ENCODE data around the gene FGFBP1. TPM values are rescaled to one million over a fixed set of nuclear protein-coding genes. Genes with fewer than 3 reads are reported as not detected.

The FGFBP1 gene
- total RNA-seq, 3 donors from 2014 or later (not counting 1 experiment from before 2014, with no cell fraction given), result not detected

GRCh38 chr4:15912236-15912635, 26.3 kb downstream of the FGFBP1 start:
- H3K27ac Mint-ChIP-seq, result peak overlapping the region in 1 of 2 donors; percentile 68
- Histone ChIP-seq H3K27ac (ENCODE audit: low read length) (no peak overlapping the region), H3K9me3 (ENCODE audit: control insufficient read depth, insufficient read depth, low read length) (no peaks in the 10 kb centered on the region), H3K4me1 (ENCODE audit: control insufficient read depth, insufficient read depth, low read length) (peaks cover 10% of the 10 kb centered on the region), H3K4me3 (ENCODE audit: low read length) (no peak overlapping the region), H3K27me3 (ENCODE audit: control insufficient read depth, insufficient read depth, low read length) (no peaks in the 10 kb centered on the region), H3K36me3 (ENCODE audit: control insufficient read depth, insufficient read depth, low read length) (no peaks in the 10 kb centered on the region)
- H3K27me3 Mint-ChIP-seq (ENCODE audit: low read depth in 2 of 2), result peaks cover 0 to 4% of the 10 kb centered on the region in 2 donors
- intact Hi-C loops (cut with micrococcal nuclease), result no loop called here
- H3K36me3 Mint-ChIP-seq, result no peaks in the 10 kb centered on the region
- WGBS (ENCODE audit: insufficient coverage), result 32% methylated on average over 6 of the region's 7 CpGs
- H3K4me3 Mint-ChIP-seq, result peak overlapping the region; percentile 33
- ATAC-seq (peak; percentile 53 to 81 (median 67)), DNase-seq (no peak)
- H3K4me1 Mint-ChIP-seq, result peaks cover 27 to 44% of the 10 kb centered on the region in 2 donors
- H3K9me3 Mint-ChIP-seq, result no peaks in the 10 kb centered on the region
- no peak for TF ChIP-seq CTCF (IDR thresholded peaks at IDR 0.05)

- Mint-ChIP-seq H3K4me3 (no peak overlapping the region), H3K9me3 (no peaks in the 10 kb centered on the region), H3K27me3 (ENCODE audit: low read depth in 2 of 2) (peaks cover 0 to 4% of the 10 kb centered on the region in 2 donors), H3K27ac (no peak overlapping the region), H3K36me3 (no peaks in the 10 kb centered on the region), H3K4me1 (peaks cover 23 to 43% of the 10 kb centered on the region in 2 donors)
- no peaks in the 10 kb centered on the region for H3K27me3 ChIP-seq (ENCODE audit: control insufficient read depth, insufficient read depth, low read length)
- intact Hi-C loops (cut with micrococcal nuclease), result no loop called here
- H3K4me1 ChIP-seq (ENCODE audit: control insufficient read depth, insufficient read depth, low read length), result peaks cover 10% of the 10 kb centered on the region
- TF ChIP-seq CTCF (IDR thresholded peaks at IDR 0.05), result no peak
- H3K4me3 ChIP-seq (ENCODE audit: low read length), result no peak overlapping the region
- ATAC-seq (no peak), DNase-seq (no peak)
- WGBS (ENCODE audit: insufficient coverage), result 91% methylated on average over 6 of the region's 6 CpGs
- no peak overlapping the region for H3K27ac ChIP-seq (ENCODE audit: low read length)
- no peaks in the 10 kb centered on the region for H3K36me3 ChIP-seq (ENCODE audit: control insufficient read depth, insufficient read depth, low read length)
- H3K9me3 ChIP-seq (ENCODE audit: control insufficient read depth, insufficient read depth, low read length), result no peaks in the 10 kb centered on the region
These were observed 28.2 kb downstream of the FGFBP1 start for GRCh38 chr4:15910155-15910940.

GRCh38 chr4:15907430-15907829, 31.1 kb downstream of the FGFBP1 start:
- WGBS (ENCODE audit: insufficient coverage), result 86% methylated on average over 1 of the region's 1 CpG
- Histone ChIP-seq H3K4me1 (ENCODE audit: control insufficient read depth, insufficient read depth, low read length) (peaks cover 10% of the 10 kb centered on the region), H3K4me3 (ENCODE audit: low read length) (no peak overlapping the region), H3K27me3 (ENCODE audit: control insufficient read depth, insufficient read depth, low read length) (no peaks in the 10 kb centered on the region), H3K36me3 (ENCODE audit: control insufficient read depth, insufficient read depth, low read length) (no peaks in the 10 kb centered on the region), H3K27ac (ENCODE audit: low read length) (no peak overlapping the region), H3K9me3 (ENCODE audit: control insufficient read depth, insufficient read depth, low read length) (no peaks in the 10 kb centered on the region)
- no peak for ATAC-seq
- Mint-ChIP-seq H3K9me3 (no peaks in the 10 kb centered on the region), H3K27ac (no peak overlapping the region), H3K36me3 (no peaks in the 10 kb centered on the region), H3K4me3 (no peak overlapping the region), H3K4me1 (peaks cover 28 to 40% of the 10 kb centered on the region in 2 donors), H3K27me3 (ENCODE audit: low read depth in 2 of 2) (peaks cover 0 to 8% of the 10 kb centered on the region in 2 donors)
- intact Hi-C loops (cut with micrococcal nuclease), result no loop called here
- DNase-seq, result no peak
- no peak for TF ChIP-seq CTCF (IDR thresholded peaks at IDR 0.05)

Data from natural killer cell (primary cell).